NCI-H82 treated with DMSO at 0.1 percent for 48 hours (cell line): ENCODE data around the gene RWDD1.
"Not testable (repeated sequence)": the region's sequence is repeated elsewhere in the genome, so short reads cannot be mapped to it uniquely, and the experiment has no call there.

Experiments used
- DNase-seq: peaks from one replicate; lab custom pipeline; 2025; ENCODE audit not compliant: unreplicated experiment; lab: John Stamatoyannopoulos, UW

The RWDD1 gene

GRCh38 chr6:116560130-116560529, 11.2 kb upstream of the RWDD1 start:
- no peak for DNase-seq

- DNase-seq = peak; percentile 25
Observed at GRCh38 chr6:116561377-116562018, 9.8 kb upstream of the RWDD1 start.

- DNase-seq = no peak
Observed at GRCh38 chr6:116562019-116562403, 9.3 kb upstream of the RWDD1 start.

GRCh38 chr6:116562614-116563013, 8.7 kb upstream of the RWDD1 start:
- DNase-seq = no peak

GRCh38 chr6:116563830-116564229, 7.5 kb upstream of the RWDD1 start:
- DNase-seq = no peak

- no peak for DNase-seq
Observed at GRCh38 chr6:116564311-116564710, 7.0 kb upstream of the RWDD1 start.

- DNase-seq = no peak
Observed at GRCh38 chr6:116564921-116565872, 6.1 kb upstream of the RWDD1 start.

GRCh38 chr6:116568111-116568510, 3.2 kb upstream of the RWDD1 start:
- DNase-seq = no peak

- DNase-seq = no peak
Observed at GRCh38 chr6:116568821-116569755, 2.2 kb upstream of the RWDD1 start.

- DNase-seq = no peak
Observed at GRCh38 chr6:116571683-116572000, 338 bp downstream of the RWDD1 start.

GRCh38 chr6:116572162-116572561, 858 bp downstream of the RWDD1 start:
- DNase-seq = no peak

GRCh38 chr6:116575227-116575626, 3.9 kb downstream of the RWDD1 start:
- peak; percentile 81 for DNase-seq

- no peak for DNase-seq
Observed at GRCh38 chr6:116577486-116577885, 6.2 kb downstream of the RWDD1 start.

GRCh38 chr6:116578335-116578734, 7.0 kb downstream of the RWDD1 start:
- DNase-seq = no peak

- DNase-seq = no peak
Observed at GRCh38 chr6:116579143-116579542, 7.8 kb downstream of the RWDD1 start.

GRCh38 chr6:116580198-116580597, 8.9 kb downstream of the RWDD1 start:
- DNase-seq = no peak

GRCh38 chr6:116586276-116586675, 15.0 kb downstream of the RWDD1 start:
- DNase-seq = no peak

GRCh38 chr6:116586738-116587137, 15.4 kb downstream of the RWDD1 start:
- no peak for DNase-seq

- no peak for DNase-seq
Observed at GRCh38 chr6:116595247-116595646, 23.9 kb downstream of the RWDD1 start.

GRCh38 chr6:116596815-116597214, 25.5 kb downstream of the RWDD1 start:
- no peak for DNase-seq

- DNase-seq = not testable (repeated sequence)
Observed at GRCh38 chr6:116603916-116604315, 32.6 kb downstream of the RWDD1 start.
